Epidermal melanocyte (primary cell): ENCODE results near the gene NOP9.
A peak's percentile ranks its signal among the peaks of the same experiment; 100 is the strongest.
"Not testable (repeated sequence)": the region's sequence is repeated elsewhere in the genome, so short reads cannot be mapped to it uniquely, and the experiment has no call there.

Experiments
- DNase-seq: peaks from one replicate; pipeline ENCODE4 v3.0.0; 2011; ENCODE audit warnings: low spot score; ENCODE audit not compliant: insufficient read length

The NOP9 gene

GRCh38 chr14:24327303-24327702, 27.7 kb downstream of the NOP9 start:
- no peak for DNase-seq

- DNase-seq: not testable (repeated sequence)
Observed at GRCh38 chr14:24327914-24328313, 28.3 kb downstream of the NOP9 start.

GRCh38 chr14:24329073-24329663, 29.5 kb downstream of the NOP9 start:
- DNase-seq: no peak

GRCh38 chr14:24329736-24330135, 30.1 kb downstream of the NOP9 start:
- no peak for DNase-seq

- DNase-seq: no peak
Observed at GRCh38 chr14:24330973-24331674, 31.5 kb downstream of the NOP9 start.

- no peak for DNase-seq
Observed at GRCh38 chr14:24331731-24332267, 32.1 kb downstream of the NOP9 start.

- DNase-seq: peak; percentile 89
Observed at GRCh38 chr14:24332268-24332993, 32.8 kb downstream of the NOP9 start.

- no peak for DNase-seq
Observed at GRCh38 chr14:24334431-24335291, 35.0 kb downstream of the NOP9 start, which contains the start of gene ADCY4. TSS of gene ADCY4 (minus strand) at chr14:24335071. CDS start at chr14:24334652, 419 bp downstream.

GRCh38 chr14:24335461-24336171, 36.0 kb downstream of the NOP9 start:
- no peak for DNase-seq

GRCh38 chr14:24337144-24337823, 37.6 kb downstream of the NOP9 start:
- DNase-seq: no peak

- DNase-seq: no peak
Observed at GRCh38 chr14:24337824-24338175, 38.1 kb downstream of the NOP9 start.

- no peak for DNase-seq
Observed at GRCh38 chr14:24338843-24339242, 39.2 kb downstream of the NOP9 start.

GRCh38 chr14:24339284-24340151, 39.9 kb downstream of the NOP9 start, which contains the start of gene RIPK3:
TSS of gene RIPK3 (minus strand) at chr14:24339991. CDS start at chr14:24339826, 165 bp downstream.
- no peak for DNase-seq

GRCh38 chr14:24340606-24341005, 41.0 kb downstream of the NOP9 start:
- no peak for DNase-seq

- no peak for DNase-seq
Observed at GRCh38 chr14:24342889-24343288, 43.2 kb downstream of the NOP9 start.

- DNase-seq: no peak
Observed at GRCh38 chr14:24343795-24344660, 44.4 kb downstream of the NOP9 start.

GRCh38 chr14:24347134-24347533, 47.5 kb downstream of the NOP9 start:
- DNase-seq: no peak

- DNase-seq: no peak
Observed at GRCh38 chr14:24348186-24348585, 48.5 kb downstream of the NOP9 start.
